GM12875 (cell line): ENCODE data around the gene RPIA.

Source experiments
- H3K4me3 ChIP-seq: one replicate; pipeline ENCODE4 v1.5.1; 2011; ENCODE audit warnings: low read depth, low read length, control low read depth
- CTCF ChIP-seq: IDR thresholded peaks from 2 replicates; pipeline ENCODE4 v1.5.1; 2011; ENCODE audit warnings: low read depth, mild to moderate bottlenecking, control low read depth, inconsistent platforms, low read length, moderate library complexity, borderline replicate concordance; ENCODE audit not compliant: insufficient read depth

RPIA gene

GRCh38 chr2:88733155-88733902 lies 41.9 kb downstream of the RPIA start:
- no peak for TF ChIP-seq CTCF
- no peak overlapping the region for H3K4me3 ChIP-seq

GRCh38 chr2:88735133-88735532 lies 43.7 kb downstream of the RPIA start:
- TF ChIP-seq CTCF: no peak
- no peak overlapping the region for H3K4me3 ChIP-seq

- H3K4me3 ChIP-seq: no peak overlapping the region
- TF ChIP-seq CTCF: no peak
Measured at GRCh38 chr2:88735853-88736252, 44.4 kb downstream of the RPIA start.

GRCh38 chr2:88736437-88736836 lies 45.0 kb downstream of the RPIA start:
- H3K4me3 ChIP-seq: no peak overlapping the region
- TF ChIP-seq CTCF: no peak

GRCh38 chr2:88737385-88737784 lies 45.9 kb downstream of the RPIA start:
- no peak for TF ChIP-seq CTCF
- H3K4me3 ChIP-seq: no peak overlapping the region

GRCh38 chr2:88738271-88738670 lies 46.8 kb downstream of the RPIA start:
- TF ChIP-seq CTCF: no peak
- no peak overlapping the region for H3K4me3 ChIP-seq

- no peak overlapping the region for H3K4me3 ChIP-seq
- peak; percentile 81 for TF ChIP-seq CTCF
Measured at GRCh38 chr2:88739985-88740600, 48.6 kb downstream of the RPIA start.
